Stimulated activated CD8-positive, alpha-beta memory T cell treated with anti-CD3 and anti-CD28 coated beads, Interleukin-4, amount 100 ng/mL, for 1 hour (primary cell): ENCODE measurements around the gene MT4.

Source experiments
- DNase-seq, 2 donors: peaks; one replicate each; pipeline ENCODE4 v3.0.0-alpha.2; 2020; ENCODE audit warnings: low read depth in 2 of 2, low spot score in 1 of 2

The MT4 gene

GRCh38 chr16:56564793-56565477, at the start of gene MT4:
Gene MT4, plus strand, starts transcription at chr16:56565073. Its CDS starts 56 bp downstream, at chr16:56565129.
- no peak for DNase-seq

- DNase-seq: no peak
Measured at GRCh38 chr16:56515665-56516064, 49.2 kb upstream of the MT4 start.

GRCh38 chr16:56517206-56517605, 47.7 kb upstream of the MT4 start:
- no peak for DNase-seq

GRCh38 chr16:56518425-56518824, 46.4 kb upstream of the MT4 start:
- no peak for DNase-seq

GRCh38 chr16:56519459-56520250, 45.2 kb upstream of the MT4 start, which contains the start of gene BBS2:
Gene BBS2, minus strand, starts transcription at chr16:56520024. Its CDS starts 162 bp downstream, at chr16:56519862.
- DNase-seq: peak; percentile 83 to 87

- DNase-seq: no peak
Measured at GRCh38 chr16:56520251-56520577, 44.7 kb upstream of the MT4 start.

GRCh38 chr16:56525236-56525635, 39.6 kb upstream of the MT4 start:
- DNase-seq: no peak

- DNase-seq: no peak
Measured at GRCh38 chr16:56530872-56531271, 34.0 kb upstream of the MT4 start.

GRCh38 chr16:56532714-56533113, 32.2 kb upstream of the MT4 start:
- DNase-seq: no peak

GRCh38 chr16:56534847-56535383, 30.0 kb upstream of the MT4 start:
- no peak for DNase-seq

GRCh38 chr16:56538331-56538730, 26.5 kb upstream of the MT4 start:
- DNase-seq: no peak

GRCh38 chr16:56539656-56540055, 25.2 kb upstream of the MT4 start:
- no peak for DNase-seq

- no peak for DNase-seq
Measured at GRCh38 chr16:56542039-56542438, 22.8 kb upstream of the MT4 start.

- DNase-seq: no peak
Measured at GRCh38 chr16:56547120-56547948, 17.5 kb upstream of the MT4 start.

GRCh38 chr16:56547949-56548567, 16.8 kb upstream of the MT4 start:
- no peak for DNase-seq

GRCh38 chr16:56549161-56549560, 15.7 kb upstream of the MT4 start:
- DNase-seq: no peak

- DNase-seq: no peak
Measured at GRCh38 chr16:56549744-56550385, 15.0 kb upstream of the MT4 start.

- DNase-seq: no peak
Measured at GRCh38 chr16:56551796-56552738, 12.8 kb upstream of the MT4 start.

- no peak for DNase-seq
Measured at GRCh38 chr16:56554441-56554840, 10.4 kb upstream of the MT4 start.
